ENCODE data around the gene C7.

- no peak for TF ChIP-seq POLR2A (IDR thresholded peaks at IDR 0.05; ENCODE audit: control extremely low read depth in 1 of 2, low read depth in 2 of 2, low read length in 2 of 2)
- no peak for TF ChIP-seq CTCF (IDR thresholded peaks at IDR 0.05; ENCODE audit: control extremely low read depth in 1 of 3, insufficient read depth in 1 of 3, low read depth in 1 of 3, low read length in 3 of 3)
- no peak for TF ChIP-seq ZNF274 (IDR thresholded peaks at IDR 0.05; ENCODE audit: borderline replicate concordance, extremely low read depth, low read length)
- TF ChIP-seq CEBPB (IDR thresholded peaks at IDR 0.05; ENCODE audit: low read depth, low read length) = no peak
- TF ChIP-seq SRF (IDR thresholded peaks at IDR 0.05; ENCODE audit: low read depth, low read length) = no peak
- TF ChIP-seq SUZ12 (IDR thresholded peaks at IDR 0.05; ENCODE audit: low read length) = no peak
- no peak for TF ChIP-seq CHD7 (IDR thresholded peaks at IDR 0.05; ENCODE audit: insufficient replicate concordance, low read length)
- TF ChIP-seq HDAC6 (IDR thresholded peaks at IDR 0.05; ENCODE audit: low read depth, low read length) = no peak
- TF ChIP-seq TEAD4 (IDR thresholded peaks at IDR 0.05; ENCODE audit: low read depth, low read length) = no peak
- TF ChIP-seq ATF2 (IDR thresholded peaks at IDR 0.05; ENCODE audit: low read length) = no peak
These were observed 426 bp downstream of the C7 start for GRCh38 chr5:40909723-40910122.
